NCI-H526 (cell line): ENCODE data around the gene NRG3.

Experiments used
- DNase-seq, 2 experiments: peaks; one replicate each; lab custom pipeline; 2025; lab: John Stamatoyannopoulos, UW

The NRG3 gene

GRCh38 chr10:81874875-81875466 is at the start of gene NRG3:
NRG3 (plus strand) TSS chr10:81875194.
- DNase-seq, result peak in 1 of 2 experiments; percentile 2

- no peak for DNase-seq
Measured at GRCh38 chr10:81828251-81828650, 46.7 kb upstream of the NRG3 start.

- DNase-seq, result no peak
Measured at GRCh38 chr10:81831060-81831459, 43.9 kb upstream of the NRG3 start.

GRCh38 chr10:81838950-81839349 is 36.0 kb upstream of the NRG3 start:
- no peak for DNase-seq

DNA sequence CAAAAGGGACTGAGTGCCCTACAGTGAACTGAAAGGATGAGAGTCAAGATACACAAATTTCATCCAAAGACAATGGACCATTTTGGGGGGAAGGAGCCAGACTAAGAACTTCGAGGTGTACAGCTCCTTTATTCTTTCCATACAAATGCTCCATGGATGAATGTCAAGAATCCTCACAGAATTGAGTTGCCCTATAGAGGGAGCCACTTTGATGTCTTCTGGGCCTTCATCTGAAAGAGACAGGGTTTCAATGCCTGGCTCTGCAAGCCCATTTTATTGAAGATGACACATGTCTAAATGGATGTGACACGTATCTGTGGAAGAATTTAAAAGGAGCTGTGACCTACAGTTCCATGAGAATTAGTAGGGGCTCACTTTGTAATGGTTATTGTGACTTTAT is 32.0 kb upstream of the NRG3 start:
- no peak for DNase-seq

GRCh38 chr10:81847675-81848074 is 27.3 kb upstream of the NRG3 start:
- DNase-seq, result no peak

GRCh38 chr10:81848514-81848913 is 26.5 kb upstream of the NRG3 start:
- DNase-seq, result no peak

GRCh38 chr10:81848931-81849330 is 26.1 kb upstream of the NRG3 start:
- DNase-seq, result no peak

DNA sequence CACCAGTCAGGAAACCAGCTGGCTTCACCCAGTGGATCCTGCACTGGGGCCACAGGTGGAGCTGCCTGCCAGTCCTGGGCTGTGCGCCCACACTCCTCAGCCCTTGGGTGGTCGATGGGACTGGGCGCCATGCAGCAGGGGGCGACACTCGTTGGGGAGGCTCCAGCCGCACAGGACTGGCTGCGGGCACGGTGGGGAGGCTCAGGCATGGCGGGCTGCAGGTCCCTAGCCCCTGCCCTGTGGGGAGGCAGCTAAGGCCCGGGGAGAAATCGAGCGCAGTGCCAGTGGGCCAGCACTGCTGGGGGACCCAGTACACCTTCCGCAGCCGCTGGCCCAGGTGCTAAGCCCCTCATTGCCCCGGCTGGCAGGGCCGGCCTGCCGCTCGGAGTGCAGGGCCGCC is 12.4 kb upstream of the NRG3 start:
- DNase-seq, result no peak

GRCh38 chr10:81863771-81864170 is 11.2 kb upstream of the NRG3 start:
- no peak for DNase-seq

GRCh38 chr10:81865581-81865980 is 9.4 kb upstream of the NRG3 start:
- DNase-seq, result no peak

DNA sequence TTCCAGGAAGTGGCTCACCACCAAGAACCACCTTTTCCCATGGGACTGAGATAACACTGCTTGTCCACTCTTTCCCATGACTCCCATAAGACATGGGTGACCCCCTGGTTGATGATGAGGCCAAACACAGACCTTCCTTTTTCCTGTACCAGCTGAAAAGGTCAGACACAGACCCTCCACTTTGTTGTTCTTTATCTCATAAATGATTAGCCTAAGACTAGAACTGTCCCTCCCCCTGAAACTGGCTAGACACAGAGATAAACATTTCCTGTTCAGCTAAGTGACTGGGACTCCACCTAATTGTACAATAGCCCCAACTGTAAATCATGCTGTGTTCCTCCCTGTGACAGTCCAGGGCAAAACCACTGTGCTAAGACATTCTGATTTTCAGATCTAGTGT is 8.2 kb upstream of the NRG3 start:
- no peak for DNase-seq

- no peak for DNase-seq
Measured at GRCh38 chr10:81870472-81870871, 4.5 kb upstream of the NRG3 start.

- DNase-seq, result no peak
Measured at GRCh38 chr10:81871558-81871957, 3.4 kb upstream of the NRG3 start.

GRCh38 chr10:81872206-81872862 is 2.7 kb upstream of the NRG3 start:
- DNase-seq, result no peak

- no peak for DNase-seq
Measured at GRCh38 chr10:81873231-81873931, 1.6 kb upstream of the NRG3 start.

- DNase-seq, result peak in 1 of 2 experiments; percentile 48
Measured at GRCh38 chr10:81873932-81874816, 820 bp upstream of the NRG3 start.

DNA sequence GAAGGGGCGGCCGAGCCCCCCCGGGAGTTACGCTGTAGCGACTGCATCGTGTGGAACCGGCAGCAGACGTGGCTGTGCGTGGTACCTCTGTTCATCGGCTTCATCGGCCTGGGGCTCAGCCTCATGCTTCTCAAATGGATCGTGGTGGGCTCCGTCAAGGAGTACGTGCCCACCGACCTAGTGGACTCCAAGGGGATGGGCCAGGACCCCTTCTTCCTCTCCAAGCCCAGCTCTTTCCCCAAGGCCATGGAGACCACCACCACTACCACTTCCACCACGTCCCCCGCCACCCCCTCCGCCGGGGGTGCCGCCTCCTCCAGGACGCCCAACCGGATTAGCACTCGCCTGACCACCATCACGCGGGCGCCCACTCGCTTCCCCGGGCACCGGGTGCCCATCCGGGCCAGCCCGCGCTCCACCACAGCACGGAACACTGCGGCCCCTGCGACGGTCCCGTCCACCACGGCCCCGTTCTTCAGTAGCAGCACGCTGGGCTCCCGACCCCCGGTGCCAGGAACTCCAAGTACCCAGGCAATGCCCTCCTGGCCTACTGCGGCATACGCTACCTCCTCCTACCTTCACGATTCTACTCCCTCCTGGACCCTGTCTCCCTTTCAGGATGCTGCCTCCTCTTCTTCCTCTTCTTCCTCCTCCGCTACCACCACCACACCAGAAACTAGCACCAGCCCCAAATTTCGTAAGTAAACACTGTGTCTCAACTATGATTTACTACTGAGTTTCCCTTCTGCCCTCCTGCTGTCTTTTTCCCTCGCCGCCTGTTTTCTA is 666 bp downstream of the NRG3 start:
- DNase-seq, result no peak

DNA sequence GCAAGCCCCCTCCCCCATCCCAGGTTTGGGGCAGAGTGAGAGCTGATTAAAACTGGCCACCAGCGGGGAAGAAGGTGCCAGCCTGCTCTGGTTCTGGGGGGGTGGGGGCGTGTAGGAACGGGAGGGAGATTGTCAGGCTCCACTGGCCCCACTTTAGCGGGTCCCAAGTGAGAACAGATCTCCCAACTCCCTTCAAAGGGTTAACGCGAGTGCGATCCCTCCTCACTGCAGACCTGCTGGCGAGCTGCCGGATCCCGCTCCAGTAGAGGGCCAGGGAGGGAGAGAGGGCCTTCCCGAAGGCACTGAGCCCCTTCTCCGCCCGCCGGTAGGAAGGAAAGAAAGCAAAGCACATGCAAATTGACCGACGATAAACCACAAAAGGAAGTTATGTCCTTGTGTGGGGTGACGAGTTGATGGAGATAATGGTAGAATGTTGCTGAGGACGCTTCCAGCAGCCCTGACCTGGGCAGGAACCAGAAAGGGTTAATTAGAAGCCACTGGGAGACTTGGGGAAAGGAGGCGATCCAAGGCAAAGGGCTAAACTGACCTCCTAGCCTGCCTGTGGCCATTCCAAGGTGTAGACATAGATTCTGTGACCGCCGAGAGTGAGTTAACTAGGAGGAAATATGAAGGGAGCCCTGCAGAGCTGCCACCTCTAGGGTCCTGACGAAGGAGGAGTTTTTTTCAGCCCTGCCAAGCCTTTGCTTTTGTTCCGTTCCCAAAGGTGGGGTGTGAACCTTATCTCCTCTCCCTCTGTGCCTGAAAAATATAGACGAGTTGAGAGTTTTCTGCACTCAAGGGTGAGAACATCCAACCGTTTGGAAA is 1.5 kb downstream of the NRG3 start:
- peak in 1 of 2 experiments; percentile 7 for DNase-seq

DNA sequence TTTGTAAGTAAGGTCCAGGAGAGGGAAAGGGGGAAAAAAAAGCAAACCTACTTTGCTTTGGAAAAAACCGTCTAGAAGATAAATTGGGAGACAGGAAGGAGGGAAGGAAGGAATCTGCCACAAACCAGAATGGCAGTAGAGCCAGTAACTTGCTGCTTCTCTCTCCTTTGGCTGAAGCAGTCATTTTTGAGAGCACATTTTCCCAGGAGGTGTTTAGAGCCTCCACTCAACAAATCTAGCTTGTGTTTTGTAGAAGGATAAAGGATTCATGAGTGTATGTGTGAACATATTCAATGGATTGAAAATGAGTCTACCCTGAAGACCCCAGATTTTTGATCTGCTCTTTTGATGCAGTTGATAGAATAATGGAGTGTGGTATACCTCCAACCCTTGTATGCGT is 2.6 kb downstream of the NRG3 start:
- no peak for DNase-seq

GRCh38 chr10:81882011-81882410 is 7.0 kb downstream of the NRG3 start:
- no peak for DNase-seq
